ENCODE results near the gene ENTPD5. TPM values are rescaled to one million over a fixed set of nuclear protein-coding genes. Genes with fewer than 3 reads are reported as not detected.

Gene ENTPD5
- total and polyA plus RNA-seq, 12 donors: 3.8 to 10.0 (median 7.9) TPM

- WGBS, 2 donors: 97 to 98% methylated on average over 3 of the region's 3 CpGs
- DNase-seq (no peak), ATAC-seq (no peak)
- no peak overlapping the region for H3K27ac ChIP-seq
- H3K27me3 ChIP-seq: no peaks in the 10 kb centered on the region
- no peaks in the 10 kb centered on the region for H3K9me3 ChIP-seq
- TF ChIP-seq CTCF (IDR thresholded peaks at IDR 0.05): no peak
- no peak overlapping the region for H3K4me3 ChIP-seq
- peaks cover 0 to 30% (median 0%) of the 10 kb centered on the region in 9 donors for H3K36me3 ChIP-seq
- intact Hi-C loops (cut with DNase I): no loop called here
- peaks cover 0 to 5% (median 0%) of the 10 kb centered on the region in 9 donors for H3K4me1 ChIP-seq
Measured at GRCh38 chr14:74029136-74029535, 10.0 kb upstream of the ENTPD5 start.

DNA sequence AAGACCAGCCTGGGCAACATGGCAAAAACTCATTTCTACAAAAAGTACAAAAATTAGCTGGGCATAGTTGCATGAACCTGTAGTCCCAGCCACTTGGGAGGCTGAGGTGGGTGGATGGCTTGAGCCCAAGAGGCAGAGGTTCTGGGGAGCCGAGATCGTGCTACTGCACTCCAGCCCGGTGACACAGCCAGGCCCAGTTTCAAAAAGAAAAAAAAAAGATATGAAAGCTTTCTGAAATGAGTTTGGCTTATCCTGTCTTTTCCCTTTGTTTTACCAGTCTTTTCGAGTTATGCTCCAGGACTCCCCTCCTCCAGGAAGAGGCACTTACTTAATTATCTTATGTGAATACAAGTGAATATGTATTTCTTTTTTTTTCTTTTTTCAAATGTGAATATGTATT, 3.3 kb upstream of the ENTPD5 start:
- no peak for TF ChIP-seq CTCF (IDR thresholded peaks at IDR 0.05)
- no peaks in the 10 kb centered on the region for H3K27me3 ChIP-seq

DNA sequence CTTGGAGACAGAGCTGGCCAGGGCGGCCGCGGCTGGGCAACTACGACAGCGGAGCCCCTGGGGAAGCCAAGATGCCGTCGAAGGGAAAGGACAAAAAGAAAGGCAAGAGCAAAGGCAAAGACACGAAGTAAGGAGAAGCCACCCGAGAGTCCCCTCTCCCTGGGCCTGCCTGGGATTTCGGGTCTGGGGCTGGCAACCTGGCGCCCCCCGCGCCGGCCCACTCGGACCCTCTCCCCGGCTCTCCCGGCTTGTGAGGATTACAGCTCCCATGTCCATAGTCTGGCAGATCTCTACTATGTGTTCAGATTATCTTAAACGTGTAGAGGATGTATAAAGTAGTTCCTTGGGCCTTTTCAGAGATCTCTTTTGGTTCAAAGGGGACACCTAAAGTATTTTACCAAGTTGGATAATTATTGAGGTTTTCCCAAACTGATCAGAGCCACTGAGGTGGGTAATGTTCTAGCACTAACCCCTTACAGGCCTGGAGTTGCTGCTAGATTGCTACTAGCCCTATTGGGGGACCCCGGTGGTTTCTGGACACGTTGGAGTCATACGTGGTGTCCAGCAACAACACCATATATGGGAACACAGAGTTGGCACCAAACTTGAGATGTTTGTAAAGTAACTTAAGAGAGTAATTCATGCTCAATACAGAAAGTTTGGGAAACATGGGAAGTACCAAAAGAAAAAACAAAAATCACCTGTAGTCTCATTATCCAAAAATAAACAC, 485 bp upstream of the ENTPD5 start:
- peak in 1 of 2 donors; percentile 9 for DNase-seq
- no peak for TF ChIP-seq CTCF (IDR thresholded peaks at IDR 0.05)
- Histone ChIP-seq H3K27ac (peak overlapping the region; percentile 54 to 99 (median 98)), H3K36me3 (peaks cover 0 to 6% (median 0%) of the 10 kb centered on the region in 9 donors), H3K4me1 (peaks cover 0 to 17% (median 12%) of the 10 kb centered on the region in 9 donors), H3K9me3 (no peaks in the 10 kb centered on the region), H3K27me3 (no peaks in the 10 kb centered on the region), H3K4me3 (peak overlapping the region; percentile 65 to 98 (median 83))
- WGBS, 2 donors: 2% methylated on average over 20 to 21 of the region's 21 CpGs
- ATAC-seq: no peak
- intact Hi-C loops (cut with DNase I): no loop called here

More for the DNA sequence above, 3.3 kb upstream of the ENTPD5 start:
- intact Hi-C loops (cut with DNase I): no loop called here
- Histone ChIP-seq H3K36me3 (no peaks in the 10 kb centered on the region), H3K4me1 (peaks cover 0 to 17% (median 12%) of the 10 kb centered on the region in 9 donors), H3K9me3 (no peaks in the 10 kb centered on the region), H3K27ac (no peak overlapping the region), H3K4me3 (no peak overlapping the region)
- ATAC-seq (no peak), DNase-seq (no peak)
- 85 to 90% methylated on average over 4 of the region's 4 CpGs for WGBS, 2 donors

- no peaks in the 10 kb centered on the region for H3K9me3 ChIP-seq
- no peak for TF ChIP-seq CTCF (IDR thresholded peaks at IDR 0.05)
- peaks cover 0 to 17% (median 12%) of the 10 kb centered on the region in 9 donors for H3K4me1 ChIP-seq
- 2 to 5% methylated on average over 8 of the region's 8 CpGs for WGBS, 2 donors
- peaks cover 0 to 18% (median 0%) of the 10 kb centered on the region in 9 donors for H3K36me3 ChIP-seq
- H3K27me3 ChIP-seq: no peaks in the 10 kb centered on the region
- intact Hi-C loops (cut with DNase I): no loop called here
- peak overlapping the region; percentile 72 to 98 (median 90) for H3K4me3 ChIP-seq
- peak overlapping the region; percentile 91 to 99 (median 98) for H3K27ac ChIP-seq
- ATAC-seq: peak; percentile 1 to 31 (median 8)
- DNase-seq: no peak
Measured at GRCh38 chr14:74018174-74018585, 908 bp downstream of the ENTPD5 start.

Measured in heart right ventricle (tissue), 16 donors.